ENCODE results near the gene SHISAL1. TPM values are rescaled to one million over a fixed set of nuclear protein-coding genes. Genes with fewer than 3 reads are reported as not detected.
"Not testable (repeated sequence)": the region's sequence is repeated elsewhere in the genome, so short reads cannot be mapped to it uniquely, and the experiment has no call there.

SHISAL1 gene
- total RNA-seq, 1 experiment from 2014 or later, result 2.9 TPM

- no peak overlapping the region for H2BK120ac ChIP-seq (ENCODE audit: low read depth, low read length, poor library complexity, severe bottlenecking)
- no peak overlapping the region for H2BK20ac ChIP-seq (ENCODE audit: low read depth, low read length, poor library complexity, severe bottlenecking)
- H3K23me2 ChIP-seq (ENCODE audit: insufficient read length, low read depth, low read length, poor library complexity, severe bottlenecking), result no peaks in the 10 kb centered on the region
- peaks cover 17 to 22% of the 10 kb centered on the region in 2 experiments for H3K9me3 Mint-ChIP-seq
- peaks cover 2% of the 10 kb centered on the region; the same call in 1 of the 2 replicates for H3K27me3 Mint-ChIP-seq (ENCODE audit: low read depth)
- H3K9me3 ChIP-seq (ENCODE audit: control insufficient read depth, low read depth, low read length), result no peaks in the 10 kb centered on the region
- H2BK15ac ChIP-seq (ENCODE audit: low read depth, low read length), result no peak overlapping the region
- no peak overlapping the region for H2AFZ ChIP-seq (ENCODE audit: low read length)
- no peak overlapping the region for H4K91ac ChIP-seq (ENCODE audit: insufficient read length, low read depth, low read length)
- no peak overlapping the region for H2BK5ac ChIP-seq (ENCODE audit: insufficient read length, low read length)
- no peak overlapping the region for H3K14ac ChIP-seq (ENCODE audit: insufficient read depth, low read length)
- H3K4me2 ChIP-seq (ENCODE audit: insufficient read depth, insufficient read length, low read length), result no peak overlapping the region
- H3T11ph ChIP-seq (ENCODE audit: low read length), result no peak overlapping the region
- H3K4ac ChIP-seq (ENCODE audit: low read depth, low read length), result no peak overlapping the region
- no peak overlapping the region for H3K56ac ChIP-seq (ENCODE audit: insufficient read length, low read depth, low read length)
- no peak overlapping the region for H3K9ac ChIP-seq (ENCODE audit: extremely low read depth, insufficient read length, low read length)
- H3K79me2 ChIP-seq (ENCODE audit: insufficient read depth, low read length), result no peaks in the 10 kb centered on the region
- peaks cover 0 to 7% (median 0%) of the 10 kb centered on the region in 3 experiments; a peak in 2 of 7 replicates for H3K36me3 Mint-ChIP-seq (ENCODE audit: insufficient read depth in 1 of 3, low read depth in 3 of 3)
- no peak overlapping the region for H4K5ac ChIP-seq (ENCODE audit: insufficient read length, low read depth, low read length)
- no peak overlapping the region for H3K27ac ChIP-seq (ENCODE audit: insufficient read length, low read depth, low read length)
- DNase-seq, result no peak
- H3K27me3 ChIP-seq (ENCODE audit: insufficient read depth, low read length), result no peaks in the 10 kb centered on the region
- H2BK12ac ChIP-seq (ENCODE audit: insufficient read length, low read depth, low read length), result no peak overlapping the region
- H3K4me3 Mint-ChIP-seq, result no peak overlapping the region
- H3K27ac Mint-ChIP-seq, result no peak overlapping the region
- H3K23ac ChIP-seq (ENCODE audit: insufficient read length, low read depth, low read length), result no peak overlapping the region
- TF ChIP-seq, protein P1, sequence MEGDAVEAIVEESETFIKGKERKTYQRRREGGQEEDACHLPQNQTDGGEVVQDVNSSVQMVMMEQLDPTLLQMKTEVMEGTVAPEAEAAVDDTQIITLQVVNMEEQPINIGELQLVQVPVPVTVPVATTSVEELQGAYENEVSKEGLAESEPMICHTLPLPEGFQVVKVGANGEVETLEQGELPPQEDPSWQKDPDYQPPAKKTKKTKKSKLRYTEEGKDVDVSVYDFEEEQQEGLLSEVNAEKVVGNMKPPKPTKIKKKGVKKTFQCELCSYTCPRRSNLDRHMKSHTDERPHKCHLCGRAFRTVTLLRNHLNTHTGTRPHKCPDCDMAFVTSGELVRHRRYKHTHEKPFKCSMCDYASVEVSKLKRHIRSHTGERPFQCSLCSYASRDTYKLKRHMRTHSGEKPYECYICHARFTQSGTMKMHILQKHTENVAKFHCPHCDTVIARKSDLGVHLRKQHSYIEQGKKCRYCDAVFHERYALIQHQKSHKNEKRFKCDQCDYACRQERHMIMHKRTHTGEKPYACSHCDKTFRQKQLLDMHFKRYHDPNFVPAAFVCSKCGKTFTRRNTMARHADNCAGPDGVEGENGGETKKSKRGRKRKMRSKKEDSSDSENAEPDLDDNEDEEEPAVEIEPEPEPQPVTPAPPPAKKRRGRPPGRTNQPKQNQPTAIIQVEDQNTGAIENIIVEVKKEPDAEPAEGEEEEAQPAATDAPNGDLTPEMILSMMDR (conservative IDR thresholded peaks at IDR 0.05), result no peak
- peaks cover 3 to 4% of the 10 kb centered on the region in 2 experiments; a peak in 2 of 4 replicates for H3K4me1 Mint-ChIP-seq
- no peak overlapping the region for H2AK5ac ChIP-seq (ENCODE audit: insufficient read length, low read length)
- no peak overlapping the region for H3K18ac ChIP-seq (ENCODE audit: insufficient read length, low read depth, low read length)
- H3K79me1 ChIP-seq (ENCODE audit: insufficient read depth, low read depth, low read length, poor library complexity, severe bottlenecking), result no peaks in the 10 kb centered on the region
- H4K8ac ChIP-seq (replicated peaks; ENCODE audit: insufficient read length, low read depth, low read length), result no peak overlapping the region
- no peaks in the 10 kb centered on the region for H3K4me1 ChIP-seq (ENCODE audit: insufficient read depth, low read length)
- H4K20me1 ChIP-seq (ENCODE audit: control insufficient read depth, insufficient read depth, insufficient read length), result no peaks in the 10 kb centered on the region
These were observed 75.5 kb downstream of the SHISAL1 start for GRCh38 chr22:44237290-44237689.

- not testable (repeated sequence) for H3K4me1 ChIP-seq (ENCODE audit: insufficient read depth, low read length); H2BK20ac ChIP-seq (ENCODE audit: low read depth, low read length, poor library complexity, severe bottlenecking); H2BK120ac ChIP-seq (ENCODE audit: low read depth, low read length, poor library complexity, severe bottlenecking); H3K18ac ChIP-seq (ENCODE audit: insufficient read length, low read depth, low read length); H3K4me3 Mint-ChIP-seq; H3K79me2 ChIP-seq (ENCODE audit: insufficient read depth, low read length); H3K27me3 Mint-ChIP-seq (ENCODE audit: low read depth); H3K23ac ChIP-seq (ENCODE audit: insufficient read length, low read depth, low read length); H4K8ac ChIP-seq (replicated peaks; ENCODE audit: insufficient read length, low read depth, low read length); H4K5ac ChIP-seq (ENCODE audit: insufficient read length, low read depth, low read length); H2BK5ac ChIP-seq (ENCODE audit: insufficient read length, low read length); H3K56ac ChIP-seq (ENCODE audit: insufficient read length, low read depth, low read length); H3K4me1 Mint-ChIP-seq; H3K4ac ChIP-seq (ENCODE audit: low read depth, low read length); H3K23me2 ChIP-seq (ENCODE audit: insufficient read length, low read depth, low read length, poor library complexity, severe bottlenecking); H3K14ac ChIP-seq (ENCODE audit: insufficient read depth, low read length); H3K36me3 Mint-ChIP-seq (ENCODE audit: insufficient read depth in 1 of 3, low read depth in 3 of 3); H4K91ac ChIP-seq (ENCODE audit: insufficient read length, low read depth, low read length); H3K27me3 ChIP-seq (ENCODE audit: insufficient read depth, low read length); H2AFZ ChIP-seq (ENCODE audit: low read length); H3K27ac ChIP-seq (ENCODE audit: insufficient read length, low read depth, low read length); H3K4me2 ChIP-seq (ENCODE audit: insufficient read depth, insufficient read length, low read length); H2AK5ac ChIP-seq (ENCODE audit: insufficient read length, low read length); DNase-seq; H4K20me1 ChIP-seq (ENCODE audit: control insufficient read depth, insufficient read depth, insufficient read length); H3T11ph ChIP-seq (ENCODE audit: low read length); H2BK12ac ChIP-seq (ENCODE audit: insufficient read length, low read depth, low read length); H3K79me1 ChIP-seq (ENCODE audit: insufficient read depth, low read depth, low read length, poor library complexity, severe bottlenecking); H3K9ac ChIP-seq (ENCODE audit: extremely low read depth, insufficient read length, low read length); H3K9me3 ChIP-seq (ENCODE audit: control insufficient read depth, low read depth, low read length); H2BK15ac ChIP-seq (ENCODE audit: low read depth, low read length); H3K27ac Mint-ChIP-seq
- peaks cover 18 to 22% of the 10 kb centered on the region in 2 experiments for H3K9me3 Mint-ChIP-seq
- no CpG with 5 or more reads among the region's 12 CpGs for WGBS (ENCODE audit: extremely low coverage, insufficient read length, low lambda C conversion rate)
These were observed 78.4 kb downstream of the SHISAL1 start for GRCh38 chr22:44234372-44234771.
